Activated CD8-positive, alpha-beta memory T cell treated with anti-CD3 and anti-CD28 coated beads, Interleukin-2, amount 50 U/mL, for 24 hours (primary cell): ENCODE results near the gene TBX2.

ENCODE experiments used
- DNase-seq: peaks from one replicate; pipeline ENCODE4 v3.0.0-alpha.2; 2020; ENCODE audit errors: extremely low read depth

TBX2 gene

DNA sequence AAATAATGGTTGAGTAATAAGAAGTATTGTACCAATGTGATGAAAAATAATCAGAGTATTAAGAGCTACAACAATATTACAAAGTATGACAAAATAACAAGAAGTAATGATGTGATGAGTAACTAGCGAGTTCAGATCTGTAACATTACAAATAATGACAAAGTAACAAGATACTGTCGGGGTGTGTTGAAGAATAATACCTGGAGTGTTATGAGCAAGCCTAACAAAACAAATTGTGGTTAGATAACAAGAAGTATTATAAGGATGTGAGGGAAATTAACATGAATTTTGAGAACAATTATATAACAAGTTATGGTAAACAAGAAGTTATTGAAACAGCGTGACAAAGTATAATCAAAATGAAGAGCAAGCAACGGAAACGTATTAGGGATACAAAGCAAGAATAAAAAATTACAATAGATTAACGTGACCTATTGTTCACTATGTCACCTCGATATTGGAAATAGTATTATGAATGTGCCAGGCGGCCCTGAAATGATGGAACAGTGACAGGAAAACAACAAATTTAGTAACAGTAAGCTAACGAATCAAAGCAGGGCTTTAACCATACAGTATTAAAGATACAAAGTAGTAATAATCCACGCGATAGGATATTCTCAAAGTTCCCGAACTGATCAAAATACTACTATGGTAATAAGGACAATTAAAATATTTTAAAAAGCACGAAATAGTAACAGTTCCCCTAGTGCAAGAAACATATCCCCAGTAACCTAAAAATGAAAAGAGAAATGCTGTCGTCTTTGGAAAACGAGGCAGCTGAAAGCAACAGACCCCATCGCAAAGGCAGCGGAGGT, 54.1 kb downstream of the TBX2 start:
- no peak for DNase-seq

DNA sequence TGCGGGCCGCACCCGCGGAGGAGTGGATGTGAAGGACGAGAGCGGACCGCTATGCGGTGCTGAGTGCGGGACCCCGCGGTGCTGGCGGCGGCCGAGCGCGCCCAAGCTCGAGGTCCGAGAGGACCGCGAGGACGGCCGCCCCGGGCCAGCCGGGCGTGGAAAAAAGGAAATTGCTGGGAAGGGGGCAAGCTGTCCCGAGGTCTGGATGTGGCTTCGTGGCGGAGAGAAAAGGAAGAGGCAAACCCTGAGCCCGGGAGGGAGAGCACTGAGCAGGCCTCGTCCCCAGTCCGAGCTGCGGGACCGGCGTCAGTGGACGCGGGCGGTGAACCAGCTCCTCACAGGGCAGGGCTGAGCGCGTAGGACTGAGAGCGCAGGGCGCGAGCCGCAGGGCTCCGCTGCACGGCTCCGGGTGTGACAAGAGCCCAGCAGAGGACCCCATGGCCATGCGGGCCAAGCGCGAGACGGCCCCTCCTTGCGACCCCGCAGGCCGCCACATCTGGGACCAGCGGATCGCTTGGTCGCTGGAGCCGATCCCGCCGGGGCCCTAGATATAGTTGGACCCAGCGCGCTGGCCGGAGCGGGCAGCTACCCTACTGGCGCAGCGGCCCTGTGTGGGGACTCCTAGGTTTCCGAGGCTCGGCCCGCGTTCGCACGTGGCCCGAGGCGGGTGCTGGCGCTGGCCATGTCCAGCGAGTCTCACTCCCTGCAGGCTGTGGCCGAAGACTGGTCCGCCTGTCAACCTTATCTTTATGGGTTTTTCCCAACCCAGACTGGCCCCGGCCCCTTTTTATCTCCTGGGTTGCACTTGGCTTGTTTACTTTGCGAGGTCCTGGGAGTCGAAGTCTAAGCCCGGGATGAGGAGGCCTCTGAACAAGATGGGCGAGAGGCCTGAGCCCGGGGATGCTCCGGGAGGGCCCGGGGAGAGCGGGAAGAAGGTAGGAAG, 55.0 kb downstream of the TBX2 start:
- DNase-seq: no peak

- no peak for DNase-seq
Measured at GRCh38 chr17:61455324-61456060, 55.8 kb downstream of the TBX2 start.

DNA sequence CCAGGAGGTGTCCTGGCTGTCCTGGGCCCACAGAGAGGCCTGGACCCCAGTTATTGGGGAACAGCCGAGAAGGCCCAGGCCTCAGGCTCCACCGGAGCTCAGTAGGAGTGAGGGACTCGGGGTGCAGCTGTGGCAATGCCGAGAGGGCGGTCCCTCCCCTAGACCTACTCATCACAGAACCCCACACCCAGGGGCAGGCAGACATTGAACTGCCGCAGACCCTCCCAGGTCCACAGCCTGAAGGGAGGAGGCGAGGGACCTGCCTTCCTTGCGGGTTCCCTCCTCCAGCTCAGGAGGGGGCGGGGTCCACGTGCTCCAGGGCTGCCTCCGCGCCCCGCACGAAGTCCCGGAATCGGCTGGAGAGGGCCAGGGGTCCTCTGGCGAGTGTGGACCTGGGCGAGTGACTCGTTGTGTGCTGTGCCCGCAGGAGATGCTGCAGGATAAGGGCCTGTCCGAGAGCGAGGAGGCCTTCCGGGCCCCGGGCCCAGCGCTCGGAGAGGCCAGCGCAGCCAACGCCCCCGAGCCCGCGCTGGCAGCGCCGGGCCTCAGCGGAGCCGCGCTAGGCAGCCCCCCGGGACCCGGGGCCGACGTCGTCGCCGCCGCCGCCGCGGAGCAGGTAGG, 56.5 kb downstream of the TBX2 start:
- no peak for DNase-seq

DNA sequence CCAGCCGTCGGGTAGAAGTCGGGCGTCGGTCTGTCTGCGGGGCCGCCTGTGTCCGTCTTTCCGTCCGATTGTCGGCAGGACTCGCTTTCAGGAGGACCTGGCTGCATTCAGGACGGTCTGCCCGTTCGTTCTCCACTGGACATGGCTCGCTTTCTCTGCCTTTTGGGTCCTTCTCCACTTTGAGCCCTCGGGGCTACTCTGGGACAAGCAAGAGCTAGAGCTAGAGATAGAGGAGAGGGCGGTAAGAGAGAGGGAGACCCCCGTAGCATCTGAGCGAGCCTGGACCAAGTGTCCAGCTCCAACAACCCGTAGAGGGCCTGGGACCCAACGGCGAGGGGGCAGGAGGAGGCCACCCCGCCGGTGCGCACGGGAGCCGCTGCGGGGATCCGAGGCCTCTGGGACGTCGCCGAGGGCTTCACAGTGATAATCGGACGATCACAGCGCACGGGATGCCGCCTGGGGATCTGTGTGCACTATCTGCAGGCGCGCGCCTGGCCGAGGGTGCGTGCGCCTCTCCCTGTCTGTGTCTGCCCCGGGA, 57.1 kb downstream of the TBX2 start:
- no peak for DNase-seq

DNA sequence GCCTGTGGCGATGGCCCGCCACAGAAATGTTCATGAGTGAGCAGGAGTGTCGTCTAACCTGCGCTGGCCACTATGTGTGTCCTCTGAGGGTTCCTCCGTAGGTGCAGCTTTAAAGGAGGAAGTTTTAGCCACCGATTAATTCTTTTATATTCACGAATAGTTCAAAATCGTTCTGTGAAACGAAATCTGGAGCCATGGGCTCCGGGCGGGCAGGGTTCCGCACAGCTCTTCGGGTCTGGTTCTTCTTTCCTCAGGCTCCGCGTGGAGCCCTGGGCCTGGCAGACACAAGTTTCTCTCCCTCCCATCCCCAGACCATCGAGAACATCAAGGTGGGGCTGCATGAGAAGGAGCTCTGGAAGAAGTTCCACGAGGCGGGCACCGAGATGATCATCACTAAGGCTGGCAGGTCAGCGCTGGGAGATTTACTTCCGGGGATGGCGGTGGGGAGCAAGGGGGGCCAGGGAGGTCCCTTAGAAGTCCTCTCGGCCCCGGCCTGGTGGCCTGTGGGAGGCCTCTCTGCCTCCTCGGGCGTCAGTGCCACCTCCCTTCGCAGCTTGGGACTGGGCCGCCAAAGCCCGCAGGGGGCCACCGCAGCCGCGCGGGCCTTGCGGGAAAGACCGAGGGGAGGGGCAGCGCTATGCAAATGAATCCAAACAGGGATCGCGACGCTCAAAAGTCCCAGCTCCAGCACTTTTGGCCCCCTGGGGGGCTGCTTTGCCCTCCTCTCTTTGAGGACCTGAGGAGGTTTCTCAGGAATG, 57.8 kb downstream of the TBX2 start:
- DNase-seq: no peak

DNA sequence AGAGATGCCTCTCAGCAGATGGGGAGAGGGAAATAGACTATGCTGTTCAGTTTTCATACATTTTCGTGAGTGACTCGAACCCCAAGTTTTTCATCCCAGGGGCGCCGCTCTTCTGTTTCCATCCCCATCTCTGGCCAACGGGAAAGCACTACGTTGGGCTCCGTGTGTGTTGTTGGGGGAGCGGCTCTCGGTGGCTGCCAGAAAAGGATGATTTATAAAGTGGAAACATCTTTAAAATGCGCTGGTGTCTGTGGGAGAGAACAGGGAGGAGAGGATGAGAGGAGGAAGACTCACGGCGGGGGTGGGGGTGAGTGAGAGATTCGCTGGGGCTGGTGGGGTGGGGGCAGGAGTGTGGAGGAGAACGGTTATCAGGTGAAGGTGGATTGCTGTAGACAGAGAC, 58.4 kb downstream of the TBX2 start:
- DNase-seq: no peak

- DNase-seq: no peak
Measured at GRCh38 chr17:61458421-61459141, 58.9 kb downstream of the TBX2 start.
